IMR-90 (cell line): ENCODE results near the gene EPHB1. TPM values are rescaled to one million over a fixed set of nuclear protein-coding genes. Genes with fewer than 3 reads are reported as not detected.

Experiments used
- ATAC-seq: fragments of 200-7000 bp; cut with Tn5 transposase; 2 replicates; pipeline ENCODE4 v1.9.1; 2020; ENCODE audit warnings: low read depth, mild to moderate bottlenecking, moderate library complexity
- BruUV-seq: library from RNA; stranded (reverse); fragments of 400-500 nt; replicated peaks from 2 replicates; lab custom pipeline; 2021; lab: Mats Ljungman, UMichigan
- CTCF ChIA-PET: fragments of 300-600 bp; formaldehyde crosslinking; extraction: SDS; loops from one replicate; lab custom pipeline; 2021; ENCODE audit warnings: antibody characterized with exemption; lab: Yijun Ruan, JAX
- POLR2A ChIA-PET: fragments of 300-600 bp; sonication (Branson Sonifier 250); formaldehyde crosslinking; loops from one replicate; lab custom pipeline; 2022; ENCODE audit warnings: antibody characterized with exemption; ENCODE audit not compliant: unreplicated experiment; lab: Charles Lee
- DNase-seq: peaks from one replicate; pipeline ENCODE4 v3.0.0; 2013
- H2AFZ ChIP-seq: replicated peaks from 2 replicates; pipeline ENCODE3; 2013; ENCODE audit warnings: low read length, mild to moderate bottlenecking; ENCODE audit not compliant: poor library complexity
- H2AK5ac ChIP-seq: 2 replicates; pipeline ENCODE4 v1.6.1; 2013; ENCODE audit warnings: low read depth, low read length, inconsistent platforms
- H2AK9ac ChIP-seq: replicated peaks from 2 replicates; pipeline ENCODE3; 2013; ENCODE audit warnings: mild to moderate bottlenecking, low read depth, low read length, moderate library complexity; ENCODE audit not compliant: poor library complexity
- H2BK120ac ChIP-seq: 2 replicates; pipeline ENCODE4 v1.6.1; 2013; ENCODE audit warnings: low read depth, low read length, inconsistent platforms
- H2BK15ac ChIP-seq: 3 replicates; pipeline ENCODE4 v1.6.1; 2013; ENCODE audit warnings: low read depth, low read length, inconsistent platforms
- H2BK20ac ChIP-seq: 2 replicates; pipeline ENCODE4 v1.6.1; 2013; ENCODE audit warnings: low read depth, mild to moderate bottlenecking, inconsistent platforms, low read length, moderate library complexity
- H2BK5ac ChIP-seq: 2 replicates; pipeline ENCODE4 v1.6.1; 2013; ENCODE audit warnings: mild to moderate bottlenecking, low read depth, low read length, inconsistent platforms; ENCODE audit not compliant: poor library complexity, severe bottlenecking
- H3K14ac ChIP-seq: replicated peaks from 2 replicates; pipeline ENCODE4 v1.6.1; 2013; ENCODE audit warnings: low read depth, low read length, inconsistent platforms
- H3K18ac ChIP-seq: 2 replicates; pipeline ENCODE4 v1.6.1; 2013; ENCODE audit warnings: low read depth, low read length, control low read depth
- H3K23ac ChIP-seq: 2 replicates; pipeline ENCODE4 v1.6.1; 2013; ENCODE audit warnings: low read depth, low read length, inconsistent platforms
- H3K27ac ChIP-seq: 2 replicates; pipeline ENCODE4 v1.5.1; 2013; ENCODE audit warnings: mild to moderate bottlenecking, control low read depth, low read length; ENCODE audit not compliant: insufficient read depth
- H3K27me3 ChIP-seq: 2 replicates; pipeline ENCODE4 v1.6.1; 2013; ENCODE audit warnings: low read length; ENCODE audit not compliant: control insufficient read depth, insufficient read depth
- H3K36me3 ChIP-seq: 2 replicates; pipeline ENCODE4 v1.6.1; 2013; ENCODE audit warnings: low read length, mixed read lengths; ENCODE audit not compliant: control insufficient read depth, insufficient read depth
- H3K4ac ChIP-seq: 2 replicates; pipeline ENCODE4 v1.6.1; 2013; ENCODE audit warnings: low read depth, low read length, inconsistent platforms
- H3K4me1 ChIP-seq: 2 replicates; pipeline ENCODE4 v1.6.1; 2013; ENCODE audit warnings: low read length, mixed read lengths; ENCODE audit not compliant: control insufficient read depth, insufficient read depth
- H3K4me2 ChIP-seq: 2 replicates; pipeline ENCODE4 v1.6.1; 2013; ENCODE audit warnings: low read depth, mild to moderate bottlenecking, control low read depth, low read length, moderate library complexity
- H3K4me3 ChIP-seq: 2 replicates; pipeline ENCODE4 v1.5.1; 2013; ENCODE audit warnings: low read depth, mild to moderate bottlenecking, control low read depth, low read length, moderate library complexity; ENCODE audit not compliant: insufficient read depth
- H3K56ac ChIP-seq: 2 replicates; pipeline ENCODE4 v1.6.1; 2013; ENCODE audit warnings: low read length, inconsistent platforms; ENCODE audit not compliant: insufficient read depth; ENCODE audit errors: extremely low read depth
- H3K79me1 ChIP-seq, 2 experiments: 2 replicates each; pipeline ENCODE4 v1.6.1; 2013; ENCODE audit warnings: low read length in 2 of 2, inconsistent platforms in 1 of 2, low read depth in 1 of 2
- H3K9ac ChIP-seq: 2 replicates; pipeline ENCODE4 v1.6.1; 2013; ENCODE audit warnings: low read depth, low read length, control low read depth
- H3K9me1 ChIP-seq: 2 replicates; pipeline ENCODE4 v1.6.1; 2013; ENCODE audit warnings: low read length, inconsistent platforms; ENCODE audit not compliant: insufficient read depth
- H3K9me3 ChIP-seq: 2 replicates; pipeline ENCODE4 v1.6.1; 2013; ENCODE audit warnings: low read length; ENCODE audit not compliant: control insufficient read depth, insufficient read depth
- H4K20me1 ChIP-seq: 2 replicates; pipeline ENCODE4 v1.6.1; 2013; ENCODE audit warnings: low read length, inconsistent platforms; ENCODE audit not compliant: insufficient read depth
- H4K5ac ChIP-seq: 2 replicates; pipeline ENCODE4 v1.6.1; 2013; ENCODE audit warnings: mild to moderate bottlenecking, low read depth, low read length, control low read depth
- H4K8ac ChIP-seq, 2 experiments: 2 replicates each; pipeline ENCODE4 v1.6.1; 2013; ENCODE audit warnings: low read depth in 2 of 2, low read length in 2 of 2, control low read depth in 1 of 2, inconsistent platforms in 1 of 2
- H4K91ac ChIP-seq: 2 replicates; pipeline ENCODE4 v1.6.1; 2013; ENCODE audit warnings: low read depth, low read length, inconsistent platforms; ENCODE audit not compliant: insufficient read depth
- BHLHE40 ChIP-seq: fragments of 150-350 bp; IDR thresholded peaks from 2 replicates; pipeline ENCODE4 v1.6.1; 2016; ENCODE audit warnings: mild to moderate bottlenecking, low read depth, low read length
- CHD1 ChIP-seq: IDR thresholded peaks from 2 replicates; pipeline ENCODE4 v1.6.1; 2012; ENCODE audit warnings: low read depth, low read length, improper control_type of control experiment
- MAFK ChIP-seq: IDR thresholded peaks from 2 replicates; pipeline ENCODE4 v1.6.1; 2012; ENCODE audit warnings: low read depth, low read length, improper control_type of control experiment
- MAZ ChIP-seq: IDR thresholded peaks from 2 replicates; pipeline ENCODE4 v1.6.1; 2012; ENCODE audit warnings: low read depth, mild to moderate bottlenecking, low read length, improper control_type of control experiment, moderate library complexity, borderline replicate concordance
- NFE2L2 ChIP-seq: fragments of 150-350 bp; IDR thresholded peaks from 2 replicates; pipeline ENCODE4 v1.6.1; 2016; ENCODE audit warnings: low read depth, mild to moderate bottlenecking, low read length
- POLR2A ChIP-seq: IDR thresholded peaks from 2 replicates; pipeline ENCODE4 v1.6.1; 2012; ENCODE audit warnings: mild to moderate bottlenecking, low read depth, low read length
- RAD21 ChIP-seq: IDR thresholded peaks from 2 replicates; pipeline ENCODE4 v1.6.1; 2012; ENCODE audit warnings: low read length, improper control_type of control experiment
- RCOR1 ChIP-seq: IDR thresholded peaks from 2 replicates; pipeline ENCODE4 v1.6.1; 2012; ENCODE audit warnings: mild to moderate bottlenecking, low read length, improper control_type of control experiment; ENCODE audit not compliant: insufficient replicate concordance
- RFX5 ChIP-seq: IDR thresholded peaks from 2 replicates; pipeline ENCODE4 v1.8.0; 2012; ENCODE audit warnings: low read depth, mild to moderate bottlenecking, low read length, moderate library complexity
- SMC3 ChIP-seq: fragments of 150-350 bp; IDR thresholded peaks from 2 replicates; pipeline ENCODE4 v1.6.1; 2016; ENCODE audit warnings: low read depth, mild to moderate bottlenecking, antibody characterized with exemption, low read length, moderate library complexity
- WGBS, 2 experiments: methylation state at CpG; one replicate each; pipeline versions ENCODE4 v1.1.5 to v1.1.7; 2013; ENCODE audit warnings: missing lambda C conversion rate in 2 of 2; ENCODE audit not compliant: insufficient read length in 1 of 2; ENCODE audit errors: extremely low coverage in 2 of 2; 5-methylcytosine and 5-hydroxymethylcytosine counted together
- dilution Hi-C: fragments of 300-500 bp; cut with HindIII; formaldehyde crosslinking; loops from one replicate; pipeline ENCODE4 v1.14.3; 2018; ENCODE audit warnings: low sequenced_read_pairs; ENCODE audit not compliant: unreplicated experiment
- in situ Hi-C: fragments of 300-500 bp; cut with MboI; formaldehyde crosslinking; loops from 3 replicates; pipeline ENCODE4 v1.14.3; 2019; ENCODE audit warnings: low sequenced_read_pairs, inconsistent platforms, mixed read lengths
- intact Hi-C: fragments of 100-400 bp; cut with micrococcal nuclease; formaldehyde crosslinking; loops from 2 replicates; pipeline ENCODE4 v1.10.0; 2022
- polyA plus RNA-seq, 3 experiments: library from polyadenylated mRNA; depleted of rRNA; stranded (reverse); fragments of >200 nt; gene quantifications; 2 replicates each; pipeline ENCODE4 v1.2.3, GENCODE V29; 2012; ENCODE audit warnings: low replicate concordance in 1 of 3
- total RNA-seq: library from RNA; depleted of rRNA; stranded (reverse); fragments of >200 nt; gene quantifications from 2 replicates; pipeline ENCODE4 v1.2.3, GENCODE V29; 2012
- TF ChIP-seq, protein P1 (sequence below): conservative IDR thresholded peaks from 2 replicates; pipeline ENCODE4 v1.5.1; 2012; ENCODE audit warnings: mild to moderate bottlenecking, low read depth, low read length, improper control_type of control experiment
- TF ChIP-seq, protein P2 (sequence below): fragments of 150-350 bp; IDR thresholded peaks from 2 replicates; pipeline ENCODE4 v1.6.1; 2016; ENCODE audit warnings: low read depth, mild to moderate bottlenecking, low read length, moderate library complexity, borderline replicate concordance

EPHB1 gene
- total and polyA plus RNA-seq, 2 of the 4 experiments (the other 2 are of a cell fraction), result 0.17 to 0.36 TPM

DNA sequence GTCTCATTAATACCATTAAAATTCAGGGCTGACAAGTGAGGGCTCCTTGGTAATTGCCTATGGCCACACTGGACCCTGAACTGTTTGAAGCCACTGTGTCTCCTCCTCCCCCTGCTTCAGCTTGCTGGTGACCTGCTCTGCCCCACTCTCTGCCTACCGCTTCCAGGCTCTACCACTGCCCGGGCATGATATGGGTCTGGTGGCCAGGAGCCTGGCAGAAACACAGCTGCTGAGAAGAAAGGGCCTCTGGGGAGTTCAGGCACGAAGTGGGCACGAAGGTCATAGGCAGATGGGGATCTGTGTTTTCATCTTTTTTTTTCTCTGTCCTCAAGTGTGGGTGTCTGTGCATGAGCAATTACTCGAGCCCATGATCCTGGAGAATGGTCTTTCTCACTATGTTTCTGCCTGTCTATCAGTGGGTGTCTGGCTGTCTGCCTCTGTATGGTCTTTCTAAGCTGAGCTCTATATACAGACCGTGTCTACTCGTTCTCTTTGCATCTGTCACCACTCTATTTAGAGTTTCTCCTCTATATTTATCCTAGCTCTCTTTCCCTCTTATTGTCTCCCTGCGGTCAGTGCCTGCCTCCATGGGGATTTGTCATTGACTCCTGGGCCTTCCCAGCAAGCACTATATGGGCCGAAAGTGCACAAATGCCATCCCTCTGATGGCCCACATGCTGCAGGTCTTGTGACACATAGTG is 42.1 kb upstream of the EPHB1 start:
- H3K27me3 ChIP-seq, result peaks cover 12% of the 10 kb centered on the region
- no peak overlapping the region for H4K5ac ChIP-seq
- no peak overlapping the region for H3K4me3 ChIP-seq
- no peak overlapping the region for H2BK15ac ChIP-seq
- no peak for TF ChIP-seq RFX5
- TF ChIP-seq, protein P1, sequence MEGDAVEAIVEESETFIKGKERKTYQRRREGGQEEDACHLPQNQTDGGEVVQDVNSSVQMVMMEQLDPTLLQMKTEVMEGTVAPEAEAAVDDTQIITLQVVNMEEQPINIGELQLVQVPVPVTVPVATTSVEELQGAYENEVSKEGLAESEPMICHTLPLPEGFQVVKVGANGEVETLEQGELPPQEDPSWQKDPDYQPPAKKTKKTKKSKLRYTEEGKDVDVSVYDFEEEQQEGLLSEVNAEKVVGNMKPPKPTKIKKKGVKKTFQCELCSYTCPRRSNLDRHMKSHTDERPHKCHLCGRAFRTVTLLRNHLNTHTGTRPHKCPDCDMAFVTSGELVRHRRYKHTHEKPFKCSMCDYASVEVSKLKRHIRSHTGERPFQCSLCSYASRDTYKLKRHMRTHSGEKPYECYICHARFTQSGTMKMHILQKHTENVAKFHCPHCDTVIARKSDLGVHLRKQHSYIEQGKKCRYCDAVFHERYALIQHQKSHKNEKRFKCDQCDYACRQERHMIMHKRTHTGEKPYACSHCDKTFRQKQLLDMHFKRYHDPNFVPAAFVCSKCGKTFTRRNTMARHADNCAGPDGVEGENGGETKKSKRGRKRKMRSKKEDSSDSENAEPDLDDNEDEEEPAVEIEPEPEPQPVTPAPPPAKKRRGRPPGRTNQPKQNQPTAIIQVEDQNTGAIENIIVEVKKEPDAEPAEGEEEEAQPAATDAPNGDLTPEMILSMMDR, result no peak
- TF ChIP-seq, protein P2, sequence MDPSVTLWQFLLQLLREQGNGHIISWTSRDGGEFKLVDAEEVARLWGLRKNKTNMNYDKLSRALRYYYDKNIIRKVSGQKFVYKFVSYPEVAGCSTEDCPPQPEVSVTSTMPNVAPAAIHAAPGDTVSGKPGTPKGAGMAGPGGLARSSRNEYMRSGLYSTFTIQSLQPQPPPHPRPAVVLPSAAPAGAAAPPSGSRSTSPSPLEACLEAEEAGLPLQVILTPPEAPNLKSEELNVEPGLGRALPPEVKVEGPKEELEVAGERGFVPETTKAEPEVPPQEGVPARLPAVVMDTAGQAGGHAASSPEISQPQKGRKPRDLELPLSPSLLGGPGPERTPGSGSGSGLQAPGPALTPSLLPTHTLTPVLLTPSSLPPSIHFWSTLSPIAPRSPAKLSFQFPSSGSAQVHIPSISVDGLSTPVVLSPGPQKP, result no peak
- TF ChIP-seq RAD21, result no peak
- no peak for TF ChIP-seq RCOR1
- no peak for TF ChIP-seq CHD1
- no peak for TF ChIP-seq MAFK
- no peak for TF ChIP-seq MAZ
- no peak for TF ChIP-seq BHLHE40
- no peak for TF ChIP-seq NFE2L2
- no peak for TF ChIP-seq SMC3
- no peak for TF ChIP-seq POLR2A
- intact Hi-C loops, result no loop called here
- H2BK20ac ChIP-seq, result no peak overlapping the region
- ChIA-PET CTCF (interaction anchor here (0.7 kb wide), 1 partner anchor 35 kb away, joined by 4 read pairs; no protein-coding TSS in a partner anchor), POLR2A (no interaction called here)
- H2AK5ac ChIP-seq, result no peak overlapping the region
- 86% methylated on average over 1 of the region's 9 CpGs; no CpG with 5 or more reads in 1 of the 2 experiments for WGBS, 2 experiments
- no peak overlapping the region for H3K14ac ChIP-seq
- H2AK9ac ChIP-seq, result no peak overlapping the region
- ATAC-seq (no peak), DNase-seq (no peak)
- no peak overlapping the region for H3K9ac ChIP-seq
- no peak overlapping the region for H2BK120ac ChIP-seq
- no TSS peak for BruUV-seq
- no peak overlapping the region for H3K4me2 ChIP-seq
- H2BK5ac ChIP-seq, result no peak overlapping the region
- H3K18ac ChIP-seq, result no peak overlapping the region
- dilution Hi-C loops, result no loop called here
- no peak overlapping the region for H3K4ac ChIP-seq
- no peak overlapping the region for H2AFZ ChIP-seq
- no peaks in the 10 kb centered on the region for H3K9me1 ChIP-seq
- no peaks in the 10 kb centered on the region for H3K9me3 ChIP-seq
- no peak overlapping the region for H3K27ac ChIP-seq
- no peaks in the 10 kb centered on the region for H3K79me1 ChIP-seq
- H3K23ac ChIP-seq, result no peak overlapping the region
- in situ Hi-C loops, result no loop called here
- no peaks in the 10 kb centered on the region for H4K20me1 ChIP-seq
- no peak overlapping the region for H4K91ac ChIP-seq
- H3K36me3 ChIP-seq, result no peaks in the 10 kb centered on the region
- H3K56ac ChIP-seq, result no peak overlapping the region
- H3K4me1 ChIP-seq, result no peaks in the 10 kb centered on the region
- H4K8ac ChIP-seq, result no peak overlapping the region
